ENCODE data around the gene GATAD2B. TPM values are rescaled to one million over a fixed set of nuclear protein-coding genes. Genes with fewer than 3 reads are reported as not detected.

Gene GATAD2B
- total RNA-seq, 1 donor from 2014 or later, result 47.0 TPM

DNA sequence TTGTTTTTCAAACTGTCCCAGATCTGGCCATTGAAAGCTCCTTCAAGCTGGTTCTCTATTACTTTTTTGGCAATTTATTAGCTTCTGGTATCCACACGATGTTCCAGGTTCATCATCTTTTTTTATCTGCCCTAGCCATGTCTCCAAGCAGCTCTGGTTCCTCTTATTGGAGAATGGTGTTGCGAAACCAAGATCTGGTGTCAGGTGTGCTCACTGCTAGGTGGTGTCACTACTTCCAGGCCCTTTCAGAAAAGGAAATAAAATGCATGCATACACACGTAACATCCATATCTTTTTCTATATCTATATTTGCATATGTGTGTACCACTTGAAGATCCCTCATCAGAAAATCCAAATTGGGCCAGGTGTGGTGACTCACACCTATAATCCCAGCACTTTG is 53.3 kb downstream of the GATAD2B start:
- Mint-ChIP-seq H3K4me3 (ENCODE audit: unreplicated experiment) (no peak overlapping the region), H3K9me3 (ENCODE audit: low read depth) (no peaks in the 10 kb centered on the region), H3K36me3 (ENCODE audit: low read depth) (no peaks in the 10 kb centered on the region), H3K4me1 (ENCODE audit: low read depth) (peaks cover 14% of the 10 kb centered on the region), H3K27me3 (ENCODE audit: low read depth) (no peaks in the 10 kb centered on the region), H3K27ac (ENCODE audit: unreplicated experiment) (no peak overlapping the region)
- TF ChIP-seq, protein P1, sequence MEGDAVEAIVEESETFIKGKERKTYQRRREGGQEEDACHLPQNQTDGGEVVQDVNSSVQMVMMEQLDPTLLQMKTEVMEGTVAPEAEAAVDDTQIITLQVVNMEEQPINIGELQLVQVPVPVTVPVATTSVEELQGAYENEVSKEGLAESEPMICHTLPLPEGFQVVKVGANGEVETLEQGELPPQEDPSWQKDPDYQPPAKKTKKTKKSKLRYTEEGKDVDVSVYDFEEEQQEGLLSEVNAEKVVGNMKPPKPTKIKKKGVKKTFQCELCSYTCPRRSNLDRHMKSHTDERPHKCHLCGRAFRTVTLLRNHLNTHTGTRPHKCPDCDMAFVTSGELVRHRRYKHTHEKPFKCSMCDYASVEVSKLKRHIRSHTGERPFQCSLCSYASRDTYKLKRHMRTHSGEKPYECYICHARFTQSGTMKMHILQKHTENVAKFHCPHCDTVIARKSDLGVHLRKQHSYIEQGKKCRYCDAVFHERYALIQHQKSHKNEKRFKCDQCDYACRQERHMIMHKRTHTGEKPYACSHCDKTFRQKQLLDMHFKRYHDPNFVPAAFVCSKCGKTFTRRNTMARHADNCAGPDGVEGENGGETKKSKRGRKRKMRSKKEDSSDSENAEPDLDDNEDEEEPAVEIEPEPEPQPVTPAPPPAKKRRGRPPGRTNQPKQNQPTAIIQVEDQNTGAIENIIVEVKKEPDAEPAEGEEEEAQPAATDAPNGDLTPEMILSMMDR (IDR thresholded peaks at IDR 0.05), result no peak
- no peak for DNase-seq (ENCODE audit: low spot score)

DNA sequence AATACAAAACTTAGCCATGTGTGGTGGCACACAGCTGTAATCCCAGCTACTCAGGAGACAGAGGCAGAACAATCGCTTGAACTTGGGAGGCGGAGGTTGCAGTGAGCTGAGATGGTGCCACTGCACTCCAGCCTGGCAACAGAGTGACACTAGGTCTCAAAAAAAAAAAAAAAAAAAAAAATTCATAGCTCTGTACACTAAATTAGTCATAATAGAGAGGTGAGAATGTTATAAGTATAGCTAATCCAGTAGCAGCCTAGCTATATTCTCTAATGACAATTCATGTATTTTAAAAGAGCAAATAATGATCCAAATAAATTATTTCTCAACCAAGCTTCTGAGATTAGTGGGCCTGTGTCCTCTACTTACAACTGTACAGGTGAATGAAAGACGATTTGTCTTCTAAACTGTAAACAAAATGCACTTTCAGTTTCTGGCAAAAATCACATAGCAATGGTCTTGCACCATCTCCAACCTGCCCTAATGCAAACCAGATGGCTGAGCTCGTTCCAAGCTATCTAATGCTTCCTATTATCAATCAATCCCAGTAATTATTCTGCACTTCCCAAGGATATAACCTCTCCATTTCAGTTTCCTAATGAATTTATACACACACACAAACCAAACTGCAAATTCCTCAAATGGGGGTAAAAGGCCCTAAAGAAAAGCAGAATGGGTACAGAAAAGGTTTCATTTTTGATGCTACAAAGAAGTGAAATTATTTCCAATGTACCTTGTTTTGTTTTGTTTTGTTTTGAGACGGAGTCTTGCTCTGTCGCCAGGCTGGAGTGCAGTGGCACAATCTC is 56.5 kb downstream of the GATAD2B start:
- H3K4me3 Mint-ChIP-seq (ENCODE audit: unreplicated experiment), result no peak overlapping the region
- no peaks in the 10 kb centered on the region for H3K27me3 Mint-ChIP-seq (ENCODE audit: low read depth)
- H3K4me1 Mint-ChIP-seq (ENCODE audit: low read depth), result peaks cover 12% of the 10 kb centered on the region
- H3K27ac Mint-ChIP-seq (ENCODE audit: unreplicated experiment), result no peak overlapping the region
- DNase-seq (ENCODE audit: low spot score), result no peak
- no peaks in the 10 kb centered on the region for H3K9me3 Mint-ChIP-seq (ENCODE audit: low read depth)
- TF ChIP-seq, protein P1 (IDR thresholded peaks at IDR 0.05), result no peak
- no peaks in the 10 kb centered on the region for H3K36me3 Mint-ChIP-seq (ENCODE audit: low read depth)

DNA sequence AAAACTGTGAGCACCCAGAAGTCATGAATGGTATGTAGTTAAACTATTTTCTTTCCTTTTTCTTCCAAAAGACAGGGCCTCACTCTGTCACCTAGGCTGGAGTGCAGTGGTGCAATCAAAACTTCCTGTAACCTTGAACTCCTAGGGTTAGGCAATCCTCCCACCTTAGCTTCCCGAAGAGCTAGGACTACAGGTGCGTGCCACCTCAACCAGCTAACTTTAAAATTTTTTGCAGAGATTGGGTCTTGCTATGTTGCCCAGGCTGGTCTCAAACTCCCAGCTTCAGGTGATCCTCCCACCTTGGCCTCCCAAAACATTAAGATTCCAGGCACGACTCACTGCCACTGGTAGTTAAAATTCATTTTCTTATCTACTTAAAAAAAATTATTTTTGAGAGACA is 62.5 kb downstream of the GATAD2B start:
- Mint-ChIP-seq H3K36me3 (ENCODE audit: low read depth) (no peaks in the 10 kb centered on the region), H3K27me3 (ENCODE audit: low read depth) (no peaks in the 10 kb centered on the region), H3K27ac (ENCODE audit: unreplicated experiment) (no peak overlapping the region), H3K4me1 (ENCODE audit: low read depth) (peaks cover 3% of the 10 kb centered on the region), H3K9me3 (ENCODE audit: low read depth) (no peaks in the 10 kb centered on the region), H3K4me3 (ENCODE audit: unreplicated experiment) (no peak overlapping the region)
- TF ChIP-seq, protein P1 (IDR thresholded peaks at IDR 0.05), result no peak
- no peak for DNase-seq (ENCODE audit: low spot score)

DNA sequence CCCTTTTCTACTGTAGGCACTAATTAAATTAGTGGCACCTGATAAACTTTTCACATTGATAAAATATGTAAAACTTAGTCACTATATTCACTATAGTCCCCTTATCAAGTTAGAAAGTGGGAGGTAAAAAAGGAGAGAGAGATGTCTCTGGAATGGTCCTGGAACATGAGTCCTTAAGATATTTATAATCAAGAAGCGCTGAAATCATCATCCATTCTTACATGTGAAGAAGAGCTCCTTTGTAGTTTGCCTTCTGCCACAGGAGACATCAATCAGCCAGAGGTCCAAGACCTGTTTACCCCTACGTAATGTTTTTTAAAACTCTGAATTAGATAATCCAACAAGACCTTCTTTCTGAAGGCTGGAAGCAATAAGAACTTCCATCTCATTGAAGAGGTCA is 65.3 kb downstream of the GATAD2B start:
- Mint-ChIP-seq H3K36me3 (ENCODE audit: low read depth) (no peaks in the 10 kb centered on the region), H3K9me3 (ENCODE audit: low read depth) (no peaks in the 10 kb centered on the region), H3K27me3 (ENCODE audit: low read depth) (no peaks in the 10 kb centered on the region), H3K4me3 (ENCODE audit: unreplicated experiment) (no peak overlapping the region), H3K4me1 (ENCODE audit: low read depth) (no peaks in the 10 kb centered on the region), H3K27ac (ENCODE audit: unreplicated experiment) (no peak overlapping the region)
- DNase-seq (ENCODE audit: low spot score), result no peak
- TF ChIP-seq, protein P1 (IDR thresholded peaks at IDR 0.05), result no peak

DNA sequence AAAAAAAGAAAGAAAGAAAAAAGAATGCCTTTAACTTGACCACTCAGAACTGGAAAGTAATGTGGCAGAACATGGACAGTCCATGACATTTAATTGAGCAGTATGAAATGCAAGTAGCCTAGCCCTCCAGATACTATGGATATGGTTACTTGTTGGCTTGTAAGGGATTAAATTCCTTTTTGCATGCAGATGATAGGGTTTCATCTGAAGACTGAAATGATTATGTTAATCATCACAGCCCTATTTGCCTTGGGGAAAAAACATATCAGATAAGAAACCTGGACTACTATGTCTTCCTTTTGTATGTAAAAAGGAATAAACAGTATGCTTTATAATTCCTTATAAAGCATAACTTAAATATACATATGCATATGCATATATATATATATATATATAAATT is 66.0 kb downstream of the GATAD2B start:
- no peak overlapping the region for H3K4me3 Mint-ChIP-seq (ENCODE audit: unreplicated experiment)
- no peaks in the 10 kb centered on the region for H3K36me3 Mint-ChIP-seq (ENCODE audit: low read depth)
- no peaks in the 10 kb centered on the region for H3K27me3 Mint-ChIP-seq (ENCODE audit: low read depth)
- H3K4me1 Mint-ChIP-seq (ENCODE audit: low read depth), result no peaks in the 10 kb centered on the region
- H3K27ac Mint-ChIP-seq (ENCODE audit: unreplicated experiment), result no peak overlapping the region
- no peak for DNase-seq (ENCODE audit: low spot score)
- no peaks in the 10 kb centered on the region for H3K9me3 Mint-ChIP-seq (ENCODE audit: low read depth)
- TF ChIP-seq, protein P1 (IDR thresholded peaks at IDR 0.05), result no peak
